K562 (cell line): ENCODE data around the gene PRF1. TPM values are rescaled to one million over a fixed set of nuclear protein-coding genes. Genes with fewer than 3 reads are reported as not detected.

Experiments
- BRD9 ChIP-seq: fragments of 450-650 bp; IDR thresholded peaks from 2 replicates; pipeline ENCODE4 v1.6.1; 2018; ENCODE audit warnings: low read depth; ENCODE audit not compliant: partially characterized antibody
- CBX2 ChIP-seq: fragments of 200-600 bp; sonication (generic); IDR thresholded peaks from one replicate; pipeline ENCODE4 v1.6.1; 2012; ENCODE audit warnings: mild to moderate bottlenecking, low read length, inconsistent platforms; ENCODE audit not compliant: insufficient read depth, poor library complexity, severe bottlenecking
- GABPA ChIP-seq: fragments of 200-800 bp; sonication (Bioruptor generic); conservative IDR thresholded peaks from 2 replicates; pipeline ENCODE4 v1.6.1; 2016; ENCODE audit warnings: low read depth, missing genetic modification characterization, missing compliant biosample characterization
- GTF2E2 ChIP-seq: fragments of 200-800 bp; sonication (Bioruptor generic); IDR thresholded peaks from 2 replicates; pipeline ENCODE4 v1.6.1; 2016; ENCODE audit warnings: missing genetic modification characterization, missing compliant biosample characterization
- NR2F6 ChIP-seq: fragments of 450-650 bp; formaldehyde crosslinking; IDR thresholded peaks from 2 replicates; pipeline ENCODE4 v1.4.0; 2020; ENCODE audit warnings: mild to moderate bottlenecking
- SP2 ChIP-seq: IDR thresholded peaks from 2 replicates; pipeline ENCODE4 v1.6.1; 2011; ENCODE audit warnings: mild to moderate bottlenecking, low read depth, low read length, moderate library complexity; ENCODE audit not compliant: poor library complexity, severe bottlenecking; ENCODE audit errors: extremely low read depth
- ZC3H8 ChIP-seq: fragments of 450-650 bp; IDR thresholded peaks from 2 replicates; pipeline ENCODE4 v1.6.1; 2017
- ZNF121 ChIP-seq: sonication (generic); formaldehyde crosslinking; conservative IDR thresholded peaks from 2 replicates; pipeline ENCODE4 v1.8.0; 2022; ENCODE audit warnings: missing genetic modification reagents
- ZNF134 ChIP-seq: fragments of 250-450 bp; sonication (Bioruptor Pico); conservative IDR thresholded peaks from 2 replicates; pipeline ENCODE4 v1.4.0; 2020
- ZNF174 ChIP-seq: fragments of 250-450 bp; sonication (Bioruptor Pico); IDR thresholded peaks from 2 replicates; pipeline ENCODE4 v1.4.0; 2020; ENCODE audit warnings: mild to moderate bottlenecking
- ZNF24 ChIP-seq: fragments of 450-650 bp; IDR thresholded peaks from 2 replicates; pipeline ENCODE4 v1.6.1; 2016
- ZNF695 ChIP-seq: fragments of 450-650 bp; formaldehyde crosslinking; IDR thresholded peaks from 2 replicates; pipeline ENCODE4 v1.4.0; 2020; ENCODE audit warnings: mild to moderate bottlenecking, moderate library complexity
- ZNF785 ChIP-seq: fragments of 250-450 bp; sonication (Bioruptor Pico); IDR thresholded peaks from 2 replicates; pipeline ENCODE4 v1.4.0; 2020; ENCODE audit warnings: mild to moderate bottlenecking
- polyA plus RNA-seq, 8 experiments: library from polyadenylated mRNA; depleted of rRNA in 4 of 8; stranded (reverse) in 5 of 8; unstranded in 3 of 8; fragments of >200 nt; fragmentation: Nextera tagmentation in 2 of 8; fragmentation: Illumina TruSeq in 1 of 8; extraction: Ambion mirVana in 2 of 8; extraction: Trizol in 1 of 8; gene quantifications; 2 replicates each; pipeline versions ENCODE4 v1.2.1 to v1.2.3, GENCODE V29; 2011 to 2014; ENCODE audit warnings: inconsistent platforms in 1 of 8, missing spikeins in 1 of 8
- total RNA-seq, 7 experiments: library from RNA; depleted of rRNA in 6 of 7; stranded (reverse); fragments of >200 nt in 6 of 7; fragmentation: Illumina TruSeq in 2 of 7; extraction: Trizol in 2 of 7; gene quantifications; 2 replicates each; pipeline versions ENCODE4 v1.2.1 to v1.2.3, GENCODE V29; 2011 to 2021; ENCODE audit warnings: low replicate concordance in 1 of 7
- TF ChIP-seq, protein P1 (sequence below): fragments of 250-450 bp; sonication (Bioruptor Pico); IDR thresholded peaks from 2 replicates; pipeline ENCODE4 v1.4.0; 2020
- TF ChIP-seq, protein P2 (sequence below), 2 experiments: fragments of 450-650 bp; IDR thresholded peaks; 2 replicates each; pipeline ENCODE4 v1.6.1; 2018; ENCODE audit warnings: mild to moderate bottlenecking in 2 of 2, low read depth in 1 of 2; ENCODE audit not compliant: partially characterized antibody in 2 of 2
- TF ChIP-seq, protein P3 (sequence below): fragments of 450-650 bp; IDR thresholded peaks from 2 replicates; pipeline ENCODE4 v1.6.1; 2014; ENCODE audit warnings: low read depth, mild to moderate bottlenecking, moderate library complexity, borderline replicate concordance

The PRF1 gene
- total and polyA plus RNA-seq, 9 of the 15 experiments (the other 6 are each of a cell fraction or from before 2014, with no cell fraction given): 3.8 to 8.6 (median 6.3) TPM

DNA sequence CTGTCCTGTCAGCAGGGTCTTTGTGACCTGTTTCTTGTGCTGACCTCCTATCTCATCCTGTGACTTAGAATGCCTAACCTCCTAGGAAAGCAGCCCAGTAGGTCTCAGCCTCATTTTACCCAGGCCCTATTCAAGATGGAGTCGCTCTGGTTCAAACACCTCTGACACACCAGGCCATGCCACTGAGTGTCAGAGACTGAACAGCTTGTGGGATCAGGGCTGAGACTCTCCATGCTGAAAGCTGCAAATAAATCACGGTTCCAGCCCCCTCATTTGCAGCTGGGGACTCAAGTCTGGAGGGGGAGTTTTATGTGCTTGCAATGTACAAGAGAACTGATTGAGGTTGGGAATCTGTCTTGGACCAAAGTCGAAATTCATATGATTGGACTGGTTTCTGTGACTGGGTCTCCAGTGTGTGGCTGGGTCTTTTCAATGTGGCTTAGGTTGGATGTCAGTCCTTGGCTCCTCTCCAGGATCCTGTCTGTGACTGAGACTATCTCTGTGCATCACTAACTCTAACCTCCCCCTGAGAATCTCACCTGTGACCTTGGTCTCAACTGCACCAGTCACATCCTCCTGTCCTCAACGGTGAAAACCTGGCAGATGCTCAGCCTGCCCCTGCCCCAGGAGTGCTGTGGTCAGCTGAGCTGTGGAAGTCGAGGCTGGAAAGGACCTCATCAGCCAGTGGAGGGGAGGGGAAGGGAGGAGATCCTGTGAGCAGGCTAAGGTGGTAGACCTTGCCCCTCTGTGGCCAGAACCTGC lies 11.7 kb downstream of the PRF1 start (continued):
- TF ChIP-seq, protein P1, sequence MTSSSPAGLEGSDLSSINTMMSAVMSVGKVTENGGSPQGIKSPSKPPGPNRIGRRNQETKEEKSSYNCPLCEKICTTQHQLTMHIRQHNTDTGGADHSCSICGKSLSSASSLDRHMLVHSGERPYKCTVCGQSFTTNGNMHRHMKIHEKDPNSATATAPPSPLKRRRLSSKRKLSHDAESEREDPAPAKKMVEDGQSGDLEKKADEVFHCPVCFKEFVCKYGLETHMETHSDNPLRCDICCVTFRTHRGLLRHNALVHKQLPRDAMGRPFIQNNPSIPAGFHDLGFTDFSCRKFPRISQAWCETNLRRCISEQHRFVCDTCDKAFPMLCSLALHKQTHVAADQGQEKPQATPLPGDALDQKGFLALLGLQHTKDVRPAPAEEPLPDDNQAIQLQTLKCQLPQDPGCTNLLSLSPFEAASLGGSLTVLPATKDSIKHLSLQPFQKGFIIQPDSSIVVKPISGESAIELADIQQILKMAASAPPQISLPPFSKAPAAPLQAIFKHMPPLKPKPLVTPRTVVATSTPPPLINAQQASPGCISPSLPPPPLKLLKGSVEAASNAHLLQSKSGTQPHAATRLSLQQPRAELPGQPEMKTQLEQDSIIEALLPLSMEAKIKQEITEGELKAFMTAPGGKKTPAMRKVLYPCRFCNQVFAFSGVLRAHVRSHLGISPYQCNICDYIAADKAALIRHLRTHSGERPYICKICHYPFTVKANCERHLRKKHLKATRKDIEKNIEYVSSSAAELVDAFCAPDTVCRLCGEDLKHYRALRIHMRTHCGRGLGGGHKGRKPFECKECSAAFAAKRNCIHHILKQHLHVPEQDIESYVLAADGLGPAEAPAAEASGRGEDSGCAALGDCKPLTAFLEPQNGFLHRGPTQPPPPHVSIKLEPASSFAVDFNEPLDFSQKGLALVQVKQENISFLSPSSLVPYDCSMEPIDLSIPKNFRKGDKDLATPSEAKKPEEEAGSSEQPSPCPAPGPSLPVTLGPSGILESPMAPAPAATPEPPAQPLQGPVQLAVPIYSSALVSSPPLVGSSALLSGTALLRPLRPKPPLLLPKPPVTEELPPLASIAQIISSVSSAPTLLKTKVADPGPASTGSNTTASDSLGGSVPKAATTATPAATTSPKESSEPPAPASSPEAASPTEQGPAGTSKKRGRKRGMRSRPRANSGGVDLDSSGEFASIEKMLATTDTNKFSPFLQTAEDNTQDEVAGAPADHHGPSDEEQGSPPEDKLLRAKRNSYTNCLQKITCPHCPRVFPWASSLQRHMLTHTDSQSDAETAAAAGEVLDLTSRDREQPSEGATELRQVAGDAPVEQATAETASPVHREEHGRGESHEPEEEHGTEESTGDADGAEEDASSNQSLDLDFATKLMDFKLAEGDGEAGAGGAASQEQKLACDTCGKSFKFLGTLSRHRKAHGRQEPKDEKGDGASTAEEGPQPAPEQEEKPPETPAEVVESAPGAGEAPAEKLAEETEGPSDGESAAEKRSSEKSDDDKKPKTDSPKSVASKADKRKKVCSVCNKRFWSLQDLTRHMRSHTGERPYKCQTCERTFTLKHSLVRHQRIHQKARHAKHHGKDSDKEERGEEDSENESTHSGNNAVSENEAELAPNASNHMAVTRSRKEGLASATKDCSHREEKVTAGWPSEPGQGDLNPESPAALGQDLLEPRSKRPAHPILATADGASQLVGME (CRISPR knock-in tag): peak; percentile 99
- TF ChIP-seq CBX2 (no peak), ZNF785 (CRISPR knock-in tag) (0 out of 2 replicates have a peak, but pooled peaks have one; percentile 55), ZNF134 (CRISPR knock-in tag) (peak; percentile 88), GTF2E2 (tag) (peak; percentile 88), ZNF24 (no peak), NR2F6 (peak; percentile 91), ZNF695 (CRISPR knock-in tag) (peak; percentile 97), ZC3H8 (no peak), SP2 (no peak), BRD9 (no peak), ZNF121 (no peak), GABPA (tag) (peak; percentile 50; the same call in 1 of the 2 replicates), ZNF174 (CRISPR knock-in tag) (peak; percentile 87; the same call in 1 of the 2 replicates)
- TF ChIP-seq, protein P2, sequence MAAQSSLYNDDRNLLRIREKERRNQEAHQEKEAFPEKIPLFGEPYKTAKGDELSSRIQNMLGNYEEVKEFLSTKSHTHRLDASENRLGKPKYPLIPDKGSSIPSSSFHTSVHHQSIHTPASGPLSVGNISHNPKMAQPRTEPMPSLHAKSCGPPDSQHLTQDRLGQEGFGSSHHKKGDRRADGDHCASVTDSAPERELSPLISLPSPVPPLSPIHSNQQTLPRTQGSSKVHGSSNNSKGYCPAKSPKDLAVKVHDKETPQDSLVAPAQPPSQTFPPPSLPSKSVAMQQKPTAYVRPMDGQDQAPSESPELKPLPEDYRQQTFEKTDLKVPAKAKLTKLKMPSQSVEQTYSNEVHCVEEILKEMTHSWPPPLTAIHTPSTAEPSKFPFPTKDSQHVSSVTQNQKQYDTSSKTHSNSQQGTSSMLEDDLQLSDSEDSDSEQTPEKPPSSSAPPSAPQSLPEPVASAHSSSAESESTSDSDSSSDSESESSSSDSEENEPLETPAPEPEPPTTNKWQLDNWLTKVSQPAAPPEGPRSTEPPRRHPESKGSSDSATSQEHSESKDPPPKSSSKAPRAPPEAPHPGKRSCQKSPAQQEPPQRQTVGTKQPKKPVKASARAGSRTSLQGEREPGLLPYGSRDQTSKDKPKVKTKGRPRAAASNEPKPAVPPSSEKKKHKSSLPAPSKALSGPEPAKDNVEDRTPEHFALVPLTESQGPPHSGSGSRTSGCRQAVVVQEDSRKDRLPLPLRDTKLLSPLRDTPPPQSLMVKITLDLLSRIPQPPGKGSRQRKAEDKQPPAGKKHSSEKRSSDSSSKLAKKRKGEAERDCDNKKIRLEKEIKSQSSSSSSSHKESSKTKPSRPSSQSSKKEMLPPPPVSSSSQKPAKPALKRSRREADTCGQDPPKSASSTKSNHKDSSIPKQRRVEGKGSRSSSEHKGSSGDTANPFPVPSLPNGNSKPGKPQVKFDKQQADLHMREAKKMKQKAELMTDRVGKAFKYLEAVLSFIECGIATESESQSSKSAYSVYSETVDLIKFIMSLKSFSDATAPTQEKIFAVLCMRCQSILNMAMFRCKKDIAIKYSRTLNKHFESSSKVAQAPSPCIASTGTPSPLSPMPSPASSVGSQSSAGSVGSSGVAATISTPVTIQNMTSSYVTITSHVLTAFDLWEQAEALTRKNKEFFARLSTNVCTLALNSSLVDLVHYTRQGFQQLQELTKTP (IDR thresholded peaks at IDR 0.05; ENCODE audit: low read depth in 1 of 2, partially characterized antibody in 2 of 2): no peak
- TF ChIP-seq, protein P3, sequence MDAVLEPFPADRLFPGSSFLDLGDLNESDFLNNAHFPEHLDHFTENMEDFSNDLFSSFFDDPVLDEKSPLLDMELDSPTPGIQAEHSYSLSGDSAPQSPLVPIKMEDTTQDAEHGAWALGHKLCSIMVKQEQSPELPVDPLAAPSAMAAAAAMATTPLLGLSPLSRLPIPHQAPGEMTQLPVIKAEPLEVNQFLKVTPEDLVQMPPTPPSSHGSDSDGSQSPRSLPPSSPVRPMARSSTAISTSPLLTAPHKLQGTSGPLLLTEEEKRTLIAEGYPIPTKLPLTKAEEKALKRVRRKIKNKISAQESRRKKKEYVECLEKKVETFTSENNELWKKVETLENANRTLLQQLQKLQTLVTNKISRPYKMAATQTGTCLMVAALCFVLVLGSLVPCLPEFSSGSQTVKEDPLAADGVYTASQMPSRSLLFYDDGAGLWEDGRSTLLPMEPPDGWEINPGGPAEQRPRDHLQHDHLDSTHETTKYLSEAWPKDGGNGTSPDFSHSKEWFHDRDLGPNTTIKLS: no peak
